Body of pancreas (tissue), 4 donors: ENCODE data around the gene KRT3. TPM values are rescaled to one million over a fixed set of nuclear protein-coding genes. Genes with fewer than 3 reads are reported as not detected.

Experiments used
- ATAC-seq: fragments of 150-250 bp; one replicate; pipeline ENCODE4 v1.9.1; 2016
- DNase-seq, 4 donors: peaks; one replicate each; pipeline ENCODE4 v3.0.0-alpha.2; 2019
- H3K27ac ChIP-seq, 4 donors: fragments of 200-600 bp; sonication (generic); 1 replicate in 3 of 4; 2 replicates in 1 of 4; pipeline versions ENCODE4 v1.5.1 to v1.6.1; 2016 to 2019; ENCODE audit warnings: mild to moderate bottlenecking in 1 of 4, mixed read lengths in 1 of 4, moderate library complexity in 1 of 4
- H3K27me3 ChIP-seq, 2 donors: fragments of 200-600 bp; sonication (generic); one replicate each; pipeline ENCODE4 v1.6.0; 2016; ENCODE audit warnings: mild to moderate bottlenecking in 1 of 2
- H3K36me3 ChIP-seq, 2 donors: fragments of 200-600 bp; sonication (generic); replicated peaks in 1 of 2; 2 replicates each; pipeline ENCODE4 v1.5.1; 2016; ENCODE audit warnings: low read depth in 2 of 2; ENCODE audit not compliant: insufficient read depth in 1 of 2
- H3K4me1 ChIP-seq: fragments of 200-600 bp; sonication (generic); one replicate; pipeline ENCODE4 v1.6.0; 2016
- H3K4me3 ChIP-seq, 2 donors: fragments of 200-600 bp; sonication (generic); 1 replicate in 1 of 2; 2 replicates in 1 of 2; pipeline ENCODE4 v1.5.1; 2016 to 2019
- H3K9me3 ChIP-seq, 3 donors: fragments of 200-600 bp; sonication (generic); 1 replicate in 2 of 3; 2 replicates in 1 of 3; pipeline ENCODE4 v1.5.1; 2016
- CTCF ChIP-seq, 7 experiments: fragments of 450-650 bp in 4 of 7; fragments of 200-600 bp in 3 of 7; sonication (generic) in 3 of 7; IDR thresholded peaks; one replicate each; pipeline ENCODE4 v1.5.1; 2016 to 2019; ENCODE audit warnings: antibody characterized with exemption in 7 of 7
- POLR2A ChIP-seq, 3 donors: fragments of 450-650 bp; IDR thresholded peaks; one replicate each; pipeline ENCODE4 v1.6.1; 2016; ENCODE audit warnings: antibody characterized with exemption in 3 of 3, mild to moderate bottlenecking in 2 of 3
- WGBS, 2 donors: methylation state at CpG; one replicate each; pipeline ENCODE4 v1.1.5; 2017; 5-methylcytosine and 5-hydroxymethylcytosine counted together
- intact Hi-C: fragments of 100-400 bp; cut with DNase I; formaldehyde crosslinking; loops from one replicate; pipeline ENCODE4 v1.15.1; 2023
- total RNA-seq, 2 donors: library from RNA; depleted of rRNA; stranded (reverse); fragments of >200 nt; gene quantifications; one replicate each; pipeline ENCODE4 v1.1.0, GENCODE V29; 2016

The KRT3 gene
- total RNA-seq, 2 donors from 2014 or later = not detected

- 67% methylated on average over 9 to 10 of the region's 10 CpGs for WGBS, 2 donors
- intact Hi-C loops = no loop called here
- no peak for TF ChIP-seq CTCF (IDR thresholded peaks at IDR 0.05)
- no peak for TF ChIP-seq POLR2A (IDR thresholded peaks at IDR 0.05)
- DNase-seq (no peak), ATAC-seq (no peak)
- Histone ChIP-seq H3K27ac (no peak overlapping the region), H3K9me3 (no peaks in the 10 kb centered on the region), H3K4me3 (no peak overlapping the region), H3K4me1 (no peaks in the 10 kb centered on the region), H3K27me3 (no peaks in the 10 kb centered on the region), H3K36me3 (no peaks in the 10 kb centered on the region)
Observed at GRCh38 chr12:52768479-52769200, 27.3 kb downstream of the KRT3 start.

DNA sequence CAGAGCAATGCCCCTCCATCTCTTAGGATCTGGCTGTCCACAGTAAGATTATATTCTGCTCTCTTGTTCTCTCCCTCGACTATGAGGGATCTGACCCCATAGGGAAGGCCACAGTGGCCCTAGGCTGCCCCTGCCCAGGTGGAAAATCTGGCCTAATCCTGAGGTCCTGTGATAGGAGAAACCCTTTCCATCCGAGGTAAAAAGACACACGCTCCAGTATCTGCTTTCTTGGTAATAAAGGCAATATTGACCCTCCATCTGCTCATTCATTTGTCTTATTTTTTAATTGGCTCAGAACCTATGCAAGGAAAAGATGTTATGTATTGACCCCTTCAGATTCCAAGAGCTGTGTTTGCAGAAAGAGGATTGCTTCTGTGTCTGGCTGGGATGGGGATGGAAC, 28.5 kb downstream of the KRT3 start:
- no peaks in the 10 kb centered on the region for H3K27me3 ChIP-seq

DNA sequence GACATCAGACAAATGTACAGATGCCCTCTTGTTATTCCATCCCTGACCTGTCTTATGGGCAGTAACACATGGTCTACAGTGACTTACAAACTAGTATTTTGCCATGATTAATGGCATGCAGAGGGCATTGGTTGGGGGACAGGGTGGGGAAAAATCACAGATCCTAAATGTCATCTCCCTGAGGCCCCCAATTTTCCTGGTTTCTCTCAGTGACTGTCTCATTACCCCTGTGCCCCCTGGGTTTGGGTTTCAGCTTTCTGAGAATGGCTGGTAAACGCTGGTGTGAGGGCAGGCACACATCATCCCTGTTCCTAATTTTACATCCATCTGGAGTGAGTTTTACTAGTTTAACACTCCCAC, 28.9 kb downstream of the KRT3 start:
- 41 to 62% methylated on average over 1 of the region's 1 CpG for WGBS, 2 donors
- no peak for DNase-seq
- no peak for ATAC-seq

More for the DNA sequence above, 28.5 kb downstream of the KRT3 start:
- WGBS, 2 donors = 21 to 23% methylated on average over 3 of the region's 3 CpGs
- TF ChIP-seq POLR2A (IDR thresholded peaks at IDR 0.05) (no peak), CTCF (IDR thresholded peaks at IDR 0.05) (no peak)
- Histone ChIP-seq H3K9me3 (no peaks in the 10 kb centered on the region), H3K4me3 (no peak overlapping the region), H3K4me1 (no peaks in the 10 kb centered on the region), H3K36me3 (no peaks in the 10 kb centered on the region), H3K27ac (no peak overlapping the region)
- intact Hi-C loops = no loop called here
- ATAC-seq (no peak), DNase-seq (no peak)

DNA sequence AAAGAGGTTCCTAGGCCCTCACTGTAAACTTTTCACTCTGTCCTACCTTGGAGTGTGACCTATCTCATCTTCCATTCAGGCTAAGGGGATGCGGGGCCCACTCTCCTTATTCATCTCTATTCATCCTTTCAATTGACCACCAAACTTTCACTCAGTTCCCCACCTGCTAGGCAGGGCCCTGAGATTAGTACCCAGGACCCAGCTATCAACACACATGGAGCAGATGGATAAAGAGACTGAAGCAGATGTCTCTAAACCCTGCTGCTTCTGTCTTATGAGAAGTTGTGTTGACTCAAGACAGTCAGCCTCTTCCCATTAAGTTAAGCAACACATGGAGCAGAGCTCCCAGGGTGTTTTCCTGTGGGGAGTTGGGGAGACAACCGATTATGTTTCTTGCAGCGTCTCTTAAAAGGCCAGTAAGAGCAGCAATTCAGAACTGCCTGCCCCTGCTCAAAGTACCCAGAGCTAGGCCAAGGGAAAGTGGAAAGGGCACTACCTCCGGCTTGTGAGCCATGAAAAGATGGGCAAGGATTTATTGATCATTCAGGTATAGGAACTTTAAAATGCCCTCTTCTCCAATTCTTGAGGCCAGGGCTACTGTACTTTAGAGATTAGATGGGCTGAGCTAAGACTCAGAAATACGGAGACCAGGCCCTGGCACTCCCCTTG, 29.4 kb downstream of the KRT3 start:
- DNase-seq = no peak
- Histone ChIP-seq H3K27me3 (no peaks in the 10 kb centered on the region), H3K27ac (no peak overlapping the region), H3K4me3 (no peak overlapping the region), H3K36me3 (no peaks in the 10 kb centered on the region), H3K9me3 (no peaks in the 10 kb centered on the region), H3K4me1 (no peaks in the 10 kb centered on the region)
- ATAC-seq = no peak
- intact Hi-C loops = no loop called here
- WGBS, 2 donors = 79% methylated on average over 5 of the region's 5 CpGs
- TF ChIP-seq CTCF (IDR thresholded peaks at IDR 0.05) = no peak

More for the DNA sequence above, 28.9 kb downstream of the KRT3 start:
- intact Hi-C loops = no loop called here
- no peaks in the 10 kb centered on the region for H3K36me3 ChIP-seq
- no peak for TF ChIP-seq CTCF (IDR thresholded peaks at IDR 0.05)
- no peaks in the 10 kb centered on the region for H3K9me3 ChIP-seq
- H3K27me3 ChIP-seq = no peaks in the 10 kb centered on the region
- H3K27ac ChIP-seq = no peak overlapping the region
- no peaks in the 10 kb centered on the region for H3K4me1 ChIP-seq
- H3K4me3 ChIP-seq = no peak overlapping the region

- no peaks in the 10 kb centered on the region for H3K27me3 ChIP-seq
- H3K27ac ChIP-seq = no peak overlapping the region
- ATAC-seq (no peak), DNase-seq (no peak)
- H3K9me3 ChIP-seq = no peaks in the 10 kb centered on the region
- H3K4me1 ChIP-seq = no peaks in the 10 kb centered on the region
- H3K4me3 ChIP-seq = no peak overlapping the region
- WGBS, 2 donors = 38 to 63% methylated on average over 1 of the region's 1 CpG
- no peak for TF ChIP-seq CTCF (IDR thresholded peaks at IDR 0.05)
- no peak for TF ChIP-seq POLR2A (IDR thresholded peaks at IDR 0.05)
- intact Hi-C loops = no loop called here
- H3K36me3 ChIP-seq = no peaks in the 10 kb centered on the region
Observed at GRCh38 chr12:52765702-52766101, 30.2 kb downstream of the KRT3 start.
